ENCODE results near the gene YJU2. TPM values are rescaled to one million over a fixed set of nuclear protein-coding genes. Genes with fewer than 3 reads are reported as not detected.
"Not testable (repeated sequence)": the region's sequence is repeated elsewhere in the genome, so short reads cannot be mapped to it uniquely, and the experiment has no call there.

Gene YJU2
- total RNA-seq, 3 donors from 2014 or later (not counting 1 experiment from before 2014, with no cell fraction given) = 37.7 to 39.5 (median 38.5) TPM

- intact Hi-C loops (cut with micrococcal nuclease); H3K4me3 ChIP-seq (ENCODE audit: low read length); H3K27ac ChIP-seq (ENCODE audit: low read length); H3K27me3 Mint-ChIP-seq (ENCODE audit: low read depth in 2 of 2); DNase-seq; H3K4me1 Mint-ChIP-seq; H3K36me3 ChIP-seq (ENCODE audit: control insufficient read depth, insufficient read depth, low read length); H3K27ac Mint-ChIP-seq; H3K9me3 Mint-ChIP-seq; H3K36me3 Mint-ChIP-seq; H3K9me3 ChIP-seq (ENCODE audit: control insufficient read depth, insufficient read depth, low read length); ATAC-seq; H3K27me3 ChIP-seq (ENCODE audit: control insufficient read depth, insufficient read depth, low read length); H3K4me3 Mint-ChIP-seq: not testable (repeated sequence)
- 94% methylated on average over 6 of the region's 6 CpGs for WGBS (ENCODE audit: insufficient coverage)
- peaks cover 10% of the 10 kb centered on the region for H3K4me1 ChIP-seq (ENCODE audit: control insufficient read depth, insufficient read depth, low read length)
Observed at GRCh38 chr19:4231521-4231920, 15.4 kb upstream of the YJU2 start.

- H3K9me3 ChIP-seq (ENCODE audit: control insufficient read depth, insufficient read depth, low read length); H3K27me3 ChIP-seq (ENCODE audit: control insufficient read depth, insufficient read depth, low read length); H3K27ac Mint-ChIP-seq; H3K4me3 ChIP-seq (ENCODE audit: low read length); H3K27ac ChIP-seq (ENCODE audit: low read length); H3K4me3 Mint-ChIP-seq; H3K36me3 ChIP-seq (ENCODE audit: control insufficient read depth, insufficient read depth, low read length); H3K27me3 Mint-ChIP-seq (ENCODE audit: low read depth in 2 of 2); ATAC-seq; H3K9me3 Mint-ChIP-seq; DNase-seq; intact Hi-C loops (cut with micrococcal nuclease); H3K4me1 Mint-ChIP-seq; H3K36me3 Mint-ChIP-seq: not testable (repeated sequence)
- peaks cover 10% of the 10 kb centered on the region for H3K4me1 ChIP-seq (ENCODE audit: control insufficient read depth, insufficient read depth, low read length)
- WGBS (ENCODE audit: insufficient coverage) = 88% methylated on average over 5 of the region's 5 CpGs
Observed at GRCh38 chr19:4232139-4232538, 14.7 kb upstream of the YJU2 start.

- peaks cover 0 to 5% of the 10 kb centered on the region in 2 donors for H3K27me3 Mint-ChIP-seq (ENCODE audit: low read depth in 2 of 2)
- H3K4me1 Mint-ChIP-seq = no peaks in the 10 kb centered on the region
- H3K9me3 Mint-ChIP-seq = no peaks in the 10 kb centered on the region
- H3K36me3 Mint-ChIP-seq = no peaks in the 10 kb centered on the region
- Histone ChIP-seq H3K27me3 (ENCODE audit: control insufficient read depth, insufficient read depth, low read length) (peaks cover 8% of the 10 kb centered on the region), H3K4me1 (ENCODE audit: control insufficient read depth, insufficient read depth, low read length) (peaks cover 10% of the 10 kb centered on the region), H3K9me3 (ENCODE audit: control insufficient read depth, insufficient read depth, low read length) (no peaks in the 10 kb centered on the region), H3K36me3 (ENCODE audit: control insufficient read depth, insufficient read depth, low read length) (no peaks in the 10 kb centered on the region), H3K4me3 (ENCODE audit: low read length) (no peak overlapping the region), H3K27ac (ENCODE audit: low read length) (no peak overlapping the region)
- H3K27ac Mint-ChIP-seq = no peak overlapping the region
- whole genome bisulfite sequencing (ENCODE audit: insufficient coverage) = 60% methylated on average over 21 of the region's 21 CpGs
- H3K4me3 Mint-ChIP-seq = no peak overlapping the region
- no peak for TF ChIP-seq CTCF (IDR thresholded peaks at IDR 0.05)
- DNase-seq (no peak), ATAC-seq (no peak)
- intact Hi-C loops (cut with micrococcal nuclease) = no loop called here
Observed at GRCh38 chr19:4232614-4233281, 14.1 kb upstream of the YJU2 start.

- Mint-ChIP-seq H3K4me3 (no peak overlapping the region), H3K9me3 (no peaks in the 10 kb centered on the region), H3K27me3 (ENCODE audit: low read depth in 2 of 2) (peaks cover 0 to 5% of the 10 kb centered on the region in 2 donors), H3K27ac (no peak overlapping the region), H3K4me1 (no peaks in the 10 kb centered on the region), H3K36me3 (no peaks in the 10 kb centered on the region)
- ATAC-seq = peak; percentile 71 to 75 (median 73)
- WGBS (ENCODE audit: insufficient coverage) = 47% methylated on average over 11 of the region's 11 CpGs
- Histone ChIP-seq H3K4me1 (ENCODE audit: control insufficient read depth, insufficient read depth, low read length) (peaks cover 10% of the 10 kb centered on the region), H3K27me3 (ENCODE audit: control insufficient read depth, insufficient read depth, low read length) (peaks cover 8% of the 10 kb centered on the region), H3K27ac (ENCODE audit: low read length) (no peak overlapping the region), H3K4me3 (ENCODE audit: low read length) (no peak overlapping the region), H3K9me3 (ENCODE audit: control insufficient read depth, insufficient read depth, low read length) (no peaks in the 10 kb centered on the region), H3K36me3 (ENCODE audit: control insufficient read depth, insufficient read depth, low read length) (no peaks in the 10 kb centered on the region)
- DNase-seq = peak; percentile 59 to 73
- intact Hi-C loops (cut with micrococcal nuclease) = no loop called here
- peak; percentile 46 for TF ChIP-seq CTCF (IDR thresholded peaks at IDR 0.05)
Observed at GRCh38 chr19:4233282-4233853, 13.5 kb upstream of the YJU2 start.
